Ovary (tissue), 3 donors: ENCODE results near the gene RPL37A.
"Not testable (repeated sequence)": the region's sequence is repeated elsewhere in the genome, so short reads cannot be mapped to it uniquely, and the experiment has no call there.

Experiments used
- CTCF ChIP-seq, 3 donors: fragments of 450-650 bp in 2 of 3; fragments of 200-600 bp in 1 of 3; IDR thresholded peaks; one replicate each; pipeline versions ENCODE4 v1.5.1 to v1.8.0; 2016 to 2022; ENCODE audit warnings: antibody characterized with exemption in 3 of 3, mild to moderate bottlenecking in 1 of 3
- EP300 ChIP-seq: sonication (generic); formaldehyde crosslinking; IDR thresholded peaks from one replicate; pipeline ENCODE4 v1.6.1; 2017; ENCODE audit warnings: antibody characterized with exemption
- POLR2A ChIP-seq: fragments of 450-650 bp; IDR thresholded peaks from one replicate; pipeline ENCODE4 v1.6.1; 2017; ENCODE audit warnings: antibody characterized with exemption, mild to moderate bottlenecking, moderate library complexity
- donor health status: DM: no; HTN: no; CAD: no.

DNA sequence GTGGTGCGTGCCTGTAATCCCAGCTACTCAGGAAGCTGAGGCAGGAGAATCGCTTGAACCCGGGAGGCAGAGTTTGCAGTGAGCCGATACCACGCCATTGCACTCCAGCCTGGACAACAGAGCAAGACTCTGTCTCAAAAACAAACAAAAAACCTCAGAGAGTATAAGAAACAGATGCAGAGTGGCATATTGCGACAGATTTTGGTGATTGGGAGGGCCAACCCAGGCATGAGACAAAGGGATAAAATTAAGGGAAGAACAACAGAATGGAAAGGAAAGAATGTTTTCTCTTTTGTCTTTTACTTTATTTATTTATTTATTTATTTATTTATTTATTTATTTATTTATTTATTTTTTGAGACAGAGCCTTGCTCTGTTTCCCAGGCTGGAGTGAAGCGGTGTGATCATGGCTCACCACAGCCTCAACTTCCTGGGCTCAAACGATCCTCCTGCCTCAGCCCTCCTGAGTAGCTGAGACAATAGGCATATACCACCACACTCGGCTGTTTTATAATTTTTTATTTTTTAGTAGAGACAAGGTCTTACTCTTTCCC lies 20.0 kb downstream of the RPL37A start:
- TF ChIP-seq CTCF (IDR thresholded peaks at IDR 0.05); POLR2A; EP300: not testable (repeated sequence)
